SU-DHL-6 (cell line): ENCODE measurements around the gene DIRAS3.

ENCODE experiments used
- H2AFZ ChIP-seq: fragments of 200-600 bp; sonication (generic); 2 replicates; pipeline ENCODE4 v1.6.1; 2014; ENCODE audit warnings: low read depth, mild to moderate bottlenecking, moderate library complexity, mixed read lengths, antibody characterized with exemption, low read length; ENCODE audit not compliant: severe bottlenecking
- H3F3A ChIP-seq: fragments of 200-600 bp; shearing (Covaris generic); 2 replicates; pipeline ENCODE4 v1.6.0; 2016; ENCODE audit warnings: antibody characterized with exemption, mild to moderate bottlenecking; ENCODE audit not compliant: insufficient read depth
- H3K27ac ChIP-seq: fragments of 200-600 bp; sonication (generic); 2 replicates; pipeline ENCODE4 v1.5.1; 2016; ENCODE audit warnings: low read depth, mild to moderate bottlenecking, low read length, moderate library complexity, mixed read lengths
- H3K27me3 ChIP-seq: fragments of 200-600 bp; sonication (generic), shearing (Covaris generic); 2 replicates; pipeline ENCODE4 v1.6.0; 2014; ENCODE audit warnings: mild to moderate bottlenecking, low read length
- H3K36me3 ChIP-seq: fragments of 200-600 bp; sonication (generic); 2 replicates; pipeline ENCODE4 v1.6.1; 2014; ENCODE audit warnings: mild to moderate bottlenecking, low read length, mixed read lengths
- H3K4me2 ChIP-seq: fragments of 300-600, 200-600 bp; shearing (Covaris generic), sonication (generic); 2 replicates; pipeline ENCODE4 v1.6.0; 2014; ENCODE audit warnings: low read length, low read depth, mild to moderate bottlenecking; ENCODE audit not compliant: poor library complexity, severe bottlenecking
- H3K4me3 ChIP-seq: fragments of 200-600 bp; sonication (generic); 2 replicates; pipeline ENCODE4 v1.5.1; 2014; ENCODE audit warnings: antibody characterized with exemption, low read length, mild to moderate bottlenecking, mixed read lengths; ENCODE audit not compliant: insufficient read depth, poor library complexity, severe bottlenecking
- H3K79me2 ChIP-seq: fragments of 200-600 bp; sonication (generic); 2 replicates; pipeline ENCODE4 v1.6.1; 2014; ENCODE audit warnings: mild to moderate bottlenecking, low read length, moderate library complexity; ENCODE audit not compliant: insufficient read depth
- H3K9ac ChIP-seq: fragments of 200-600 bp; sonication (generic); 2 replicates; pipeline ENCODE4 v1.7.0; 2014; ENCODE audit warnings: mild to moderate bottlenecking, low read length
- H3K9me2 ChIP-seq: fragments of 200-600 bp; sonication (generic); replicated peaks from 2 replicates; pipeline ENCODE4 v1.6.1; 2014; ENCODE audit warnings: low read length; ENCODE audit not compliant: insufficient read depth
- H3K9me3 ChIP-seq: fragments of 200-600 bp; sonication (generic); 2 replicates; pipeline ENCODE4 v1.6.1; 2014; ENCODE audit warnings: low read length, mixed read lengths; ENCODE audit not compliant: insufficient read depth
- H4K20me1 ChIP-seq: fragments of 200-600 bp; sonication (generic); 2 replicates; pipeline ENCODE4 v1.6.1; 2014; ENCODE audit warnings: low read depth, mild to moderate bottlenecking, antibody characterized with exemption, low read length, moderate library complexity, mixed read lengths
- CTCF ChIP-seq: fragments of 200-600 bp; sonication (generic); IDR thresholded peaks from one replicate; pipeline ENCODE4 v1.5.1; 2017; ENCODE audit warnings: antibody characterized with exemption, mild to moderate bottlenecking, low read length, moderate library complexity; ENCODE audit not compliant: insufficient read depth, poor library complexity, severe bottlenecking
- EZH2phosphoT487 ChIP-seq: fragments of 200-600 bp; sonication (generic), shearing (Covaris generic); conservative IDR thresholded peaks from 2 replicates; pipeline ENCODE4 v1.6.1; 2018; ENCODE audit warnings: mild to moderate bottlenecking, antibody characterized with exemption, low read length, moderate library complexity, mixed read lengths

DIRAS3 gene

GRCh38 chr1:68049941-68050878 lies at the start of gene DIRAS3:
TSS of gene DIRAS3 (minus strand) at chr1:68050627. CDS start at chr1:68047297, 3,330 bp downstream.
- Histone ChIP-seq H3K9me3 (no peaks in the 10 kb centered on the region), H3K4me2 (no peak within 1 kb of the TSS), H3F3A (no peaks in the 10 kb centered on the region), H3K9me2 (no peaks in the 10 kb centered on the region), H3K4me3 (no peak within 1 kb of the TSS), H4K20me1 (no peaks in the 10 kb centered on the region), H3K27me3 (no peaks in the 10 kb centered on the region), H3K79me2 (no peaks in the 10 kb centered on the region), H3K27ac (no peak within 1 kb of the TSS), H3K36me3 (no peaks in the 10 kb centered on the region), H3K9ac (no peak within 1 kb of the TSS), H2AFZ (no peak within 1 kb of the TSS)
- TF ChIP-seq CTCF (no peak), EZH2phosphoT487 (no peak)

- Histone ChIP-seq H3K27me3 (no peaks in the 10 kb centered on the region), H3K4me2 (no peak overlapping the region), H2AFZ (no peak overlapping the region), H3K9ac (no peak overlapping the region), H3F3A (no peaks in the 10 kb centered on the region), H3K79me2 (no peaks in the 10 kb centered on the region), H3K9me3 (no peaks in the 10 kb centered on the region), H3K36me3 (no peaks in the 10 kb centered on the region), H3K4me3 (no peak overlapping the region), H3K27ac (no peak overlapping the region), H4K20me1 (no peaks in the 10 kb centered on the region), H3K9me2 (no peaks in the 10 kb centered on the region)
- TF ChIP-seq CTCF (no peak), EZH2phosphoT487 (no peak)
Observed at GRCh38 chr1:68093737-68094136, 43.3 kb upstream of the DIRAS3 start.

- H3F3A ChIP-seq = no peaks in the 10 kb centered on the region
- H3K9me3 ChIP-seq = no peaks in the 10 kb centered on the region; the same call in 1 of the 2 replicates
- no peak overlapping the region for H3K9ac ChIP-seq
- no peak for TF ChIP-seq EZH2phosphoT487
- TF ChIP-seq CTCF = no peak
- H4K20me1 ChIP-seq = no peaks in the 10 kb centered on the region
- no peak overlapping the region for H2AFZ ChIP-seq
- no peak overlapping the region for H3K4me2 ChIP-seq
- no peaks in the 10 kb centered on the region for H3K9me2 ChIP-seq
- H3K36me3 ChIP-seq = no peaks in the 10 kb centered on the region
- H3K27ac ChIP-seq = no peak overlapping the region
- H3K79me2 ChIP-seq = no peaks in the 10 kb centered on the region
- no peaks in the 10 kb centered on the region for H3K27me3 ChIP-seq
- no peak overlapping the region for H3K4me3 ChIP-seq
Observed at GRCh38 chr1:68087184-68087583, 36.8 kb upstream of the DIRAS3 start.
